BJ (cell line): Measurements from ENCODE around the gene DOCK1. TPM values are rescaled to one million over a fixed set of nuclear protein-coding genes. Genes with fewer than 3 reads are reported as not detected.

ENCODE experiments used
- CTCF ChIA-PET: fragments of 350-600 bp; formaldehyde crosslinking; extraction: SDS; loops from one replicate; lab custom pipeline; 2021; ENCODE audit warnings: antibody characterized with exemption, inconsistent platforms; lab: Yijun Ruan, JAX
- POLR2A ChIA-PET: fragments of 300-600 bp; sonication (Branson Sonifier 250); formaldehyde crosslinking; extraction: SDS; loops from one replicate; lab custom pipeline; 2021; ENCODE audit warnings: antibody characterized with exemption; lab: Charles Lee
- DNase-seq: peaks from one replicate; pipeline ENCODE4 v3.0.0-alpha.2; 2011; ENCODE audit warnings: low read depth
- H3K27me3 ChIP-seq: 2 replicates; pipeline ENCODE4 v1.6.0; 2011; ENCODE audit warnings: low read length; ENCODE audit not compliant: control insufficient read depth, insufficient read depth
- H3K36me3 ChIP-seq: 2 replicates; pipeline ENCODE4 v1.5.1; 2011; ENCODE audit warnings: low read length; ENCODE audit not compliant: control insufficient read depth, insufficient read depth
- H3K4me3 ChIP-seq: 2 replicates; pipeline ENCODE4 v1.5.1; 2011; ENCODE audit warnings: low read depth, mild to moderate bottlenecking, control low read depth, low read length
- CTCF ChIP-seq: IDR thresholded peaks from 2 replicates; pipeline ENCODE4 v1.5.1; 2011; ENCODE audit warnings: low read depth, mild to moderate bottlenecking, control low read depth, inconsistent platforms, low read length, moderate library complexity; ENCODE audit not compliant: insufficient read depth
- polyA plus RNA-seq: library from polyadenylated mRNA; depleted of rRNA; stranded (reverse); fragments of >200 nt; gene quantifications from 2 replicates; pipeline ENCODE4 v1.2.3, GENCODE V29; 2011

The DOCK1 gene
- polyA plus RNA-seq, 1 experiment = 20.0 TPM

GRCh38 chr10:127302343-127302742 lies 397.1 kb downstream of the DOCK1 start:
- Histone ChIP-seq H3K4me3 (no peak overlapping the region), H3K27me3 (no peaks in the 10 kb centered on the region), H3K36me3 (no peaks in the 10 kb centered on the region)
- ChIA-PET POLR2A (no interaction called here), CTCF (no interaction called here)
- no peak for TF ChIP-seq CTCF
- no peak for DNase-seq

GRCh38 chr10:127303105-127303504 lies 397.9 kb downstream of the DOCK1 start:
- Histone ChIP-seq H3K27me3 (no peaks in the 10 kb centered on the region), H3K4me3 (no peak overlapping the region), H3K36me3 (no peaks in the 10 kb centered on the region)
- CTCF ChIA-PET = no interaction called here
- no peak for TF ChIP-seq CTCF
- no peak for DNase-seq
- POLR2A ChIA-PET = no interaction called here

DNA sequence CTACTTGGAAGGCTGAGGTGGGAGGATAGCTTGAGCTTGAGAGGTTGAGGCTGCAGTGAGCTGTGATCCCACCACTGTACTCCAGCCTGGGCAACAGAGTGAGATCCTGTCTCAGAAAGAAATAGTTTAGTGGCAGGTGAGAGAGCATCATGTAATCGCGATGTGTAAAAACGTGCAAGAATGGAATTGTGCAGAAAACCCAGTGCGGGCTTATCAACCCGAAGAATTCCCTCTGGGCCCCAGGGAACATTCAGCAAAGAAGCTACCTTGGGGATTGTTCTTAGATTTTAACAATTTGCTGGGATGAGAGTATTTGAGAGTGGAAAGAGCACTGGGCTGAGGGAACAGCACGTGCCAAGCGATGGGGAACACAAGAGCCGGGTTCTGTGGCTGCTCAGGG lies 398.5 kb downstream of the DOCK1 start:
- CTCF ChIA-PET = no interaction called here

GRCh38 chr10:127306479-127306878 lies 401.3 kb downstream of the DOCK1 start:
- POLR2A ChIA-PET = no interaction called here
- H3K4me3 ChIP-seq = no peak overlapping the region
- no peak for TF ChIP-seq CTCF
- DNase-seq = no peak
- no peaks in the 10 kb centered on the region for H3K27me3 ChIP-seq
- no peaks in the 10 kb centered on the region for H3K36me3 ChIP-seq
- CTCF ChIA-PET = no interaction called here

More for the DNA sequence above, 398.5 kb downstream of the DOCK1 start:
- Histone ChIP-seq H3K4me3 (no peak overlapping the region), H3K27me3 (no peaks in the 10 kb centered on the region), H3K36me3 (no peaks in the 10 kb centered on the region)
- no peak for DNase-seq
- no peak for TF ChIP-seq CTCF
- POLR2A ChIA-PET = interaction anchor here (0.7 kb wide), 1 partner anchor 97 kb away, joined by 3 read pairs; no protein-coding TSS in a partner anchor

GRCh38 chr10:127307338-127307737 lies 402.1 kb downstream of the DOCK1 start:
- no peaks in the 10 kb centered on the region for H3K27me3 ChIP-seq
- POLR2A ChIA-PET = no interaction called here
- H3K4me3 ChIP-seq = no peak overlapping the region
- CTCF ChIA-PET = no interaction called here
- TF ChIP-seq CTCF = no peak
- no peak for DNase-seq
- H3K36me3 ChIP-seq = no peaks in the 10 kb centered on the region
